ENCODE measurements around the gene GSTO1. TPM values are rescaled to one million over a fixed set of nuclear protein-coding genes. Genes with fewer than 3 reads are reported as not detected.
"Not testable (repeated sequence)": the region's sequence is repeated elsewhere in the genome, so short reads cannot be mapped to it uniquely, and the experiment has no call there.

GSTO1 gene
- total RNA-seq, 1 experiment from 2014 or later = 186 TPM

DNA sequence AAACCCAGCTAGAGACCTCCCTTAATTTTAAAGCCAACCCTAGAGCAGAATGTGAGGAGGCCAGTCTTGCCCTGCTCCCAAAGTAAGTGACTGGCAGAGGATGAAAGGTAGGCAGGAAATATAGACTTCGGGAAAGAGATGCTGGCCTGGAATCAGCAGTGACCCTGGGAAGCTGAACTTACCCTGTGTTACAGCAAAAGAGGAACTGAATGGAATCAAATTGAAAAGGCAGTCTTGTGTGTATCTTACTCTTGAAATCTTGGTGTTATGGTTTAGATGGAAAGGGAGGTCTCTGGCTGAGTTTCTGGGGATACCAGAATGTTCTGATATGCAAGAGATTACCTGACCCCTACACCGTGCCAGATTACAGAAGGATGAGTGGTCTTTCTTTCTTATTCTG lies 14.6 kb upstream of the GSTO1 start:
- H3K27me3 ChIP-seq (replicated peaks) = peaks cover 12% of the 10 kb centered on the region
- H3K4me1 ChIP-seq (replicated peaks) = no peaks in the 10 kb centered on the region
- no peak for DNase-seq (ENCODE audit: low read depth in 1 of 2, low spot score in 2 of 2)
- H3K9me3 ChIP-seq (replicated peaks) = no peaks in the 10 kb centered on the region
- no peaks in the 10 kb centered on the region for H3K36me3 ChIP-seq
- no peak overlapping the region for H3K4me3 ChIP-seq
- no peak overlapping the region for H3K27ac ChIP-seq

DNA sequence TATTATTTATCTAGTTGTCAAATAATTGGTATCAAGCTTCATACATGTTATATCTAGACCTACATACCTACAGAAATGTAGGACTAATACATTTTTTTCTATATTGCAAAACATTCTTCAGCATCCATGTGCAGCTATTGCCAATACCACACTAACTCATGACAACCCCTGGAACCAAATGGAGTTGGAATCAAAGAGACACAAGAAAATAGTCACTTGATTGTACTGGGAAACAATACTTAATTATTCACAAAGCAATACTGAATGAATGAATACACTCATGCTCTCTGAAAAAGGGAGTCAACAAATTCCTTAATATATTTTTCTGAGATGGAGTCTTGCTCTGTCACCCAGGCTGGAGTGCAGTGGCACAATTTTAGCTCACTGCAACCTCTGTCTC lies 12.1 kb upstream of the GSTO1 start:
- DNase-seq (ENCODE audit: low read depth in 1 of 2, low spot score in 2 of 2) = no peak
- Histone ChIP-seq H3K4me1 (replicated peaks) (no peaks in the 10 kb centered on the region), H3K36me3 (no peaks in the 10 kb centered on the region), H3K4me3 (no peak overlapping the region), H3K27me3 (replicated peaks) (peaks cover 11% of the 10 kb centered on the region), H3K27ac (no peak overlapping the region), H3K9me3 (replicated peaks) (0 out of 2 replicates have a peak, but pooled peaks cover 3% of the 10 kb centered on the region)

DNA sequence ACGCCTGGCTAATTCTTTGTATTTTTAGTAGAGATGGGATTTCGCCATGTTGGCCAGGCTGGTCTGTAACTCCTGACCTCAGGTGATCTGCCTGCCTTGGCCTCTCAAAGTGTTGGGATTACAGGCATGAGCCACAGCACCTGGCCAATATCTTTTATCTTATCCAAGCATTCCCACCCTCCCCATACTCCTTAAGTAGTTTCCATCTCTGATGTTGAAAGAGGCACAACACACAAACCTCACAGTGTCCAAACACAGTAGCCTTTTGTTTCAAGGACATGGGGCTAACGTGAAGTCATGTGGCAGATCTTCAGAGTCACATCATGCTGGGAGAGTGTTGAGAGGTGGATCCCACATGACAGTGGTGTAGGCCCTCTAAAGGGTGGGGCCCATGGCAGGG lies 11.7 kb upstream of the GSTO1 start:
- H3K9me3 ChIP-seq (replicated peaks); DNase-seq (ENCODE audit: low read depth in 1 of 2, low spot score in 2 of 2); H3K4me3 ChIP-seq; H3K4me1 ChIP-seq (replicated peaks); H3K36me3 ChIP-seq; H3K27ac ChIP-seq; H3K27me3 ChIP-seq (replicated peaks): not testable (repeated sequence)

DNA sequence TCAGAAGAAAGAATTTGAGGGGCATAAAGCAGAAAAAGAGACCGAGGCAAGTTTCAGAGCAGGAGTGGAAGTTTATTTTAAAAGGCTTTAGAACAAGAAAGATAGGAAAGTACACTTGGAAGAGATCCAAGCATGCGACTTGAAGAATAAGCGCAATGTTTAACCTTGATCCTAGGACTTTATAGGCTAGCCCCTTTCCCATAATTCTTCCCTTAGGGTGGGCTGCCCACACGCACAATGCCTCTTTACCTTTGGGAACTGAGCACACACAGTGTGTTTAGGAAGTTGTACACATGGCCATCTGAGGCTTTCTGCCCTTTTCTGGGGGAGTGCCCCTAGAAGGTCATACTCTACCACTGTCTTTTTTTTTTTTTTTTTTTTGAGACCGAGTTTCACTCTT lies 11.2 kb upstream of the GSTO1 start:
- no peaks in the 10 kb centered on the region for H3K4me1 ChIP-seq (replicated peaks)
- H3K27me3 ChIP-seq (replicated peaks) = peaks cover 9% of the 10 kb centered on the region
- peaks cover 3% of the 10 kb centered on the region; the same call in 1 of the 2 replicates for H3K9me3 ChIP-seq (replicated peaks)
- H3K4me3 ChIP-seq = no peak overlapping the region
- DNase-seq (ENCODE audit: low read depth in 1 of 2, low spot score in 2 of 2) = no peak
- no peaks in the 10 kb centered on the region for H3K36me3 ChIP-seq
- H3K27ac ChIP-seq = no peak overlapping the region

DNA sequence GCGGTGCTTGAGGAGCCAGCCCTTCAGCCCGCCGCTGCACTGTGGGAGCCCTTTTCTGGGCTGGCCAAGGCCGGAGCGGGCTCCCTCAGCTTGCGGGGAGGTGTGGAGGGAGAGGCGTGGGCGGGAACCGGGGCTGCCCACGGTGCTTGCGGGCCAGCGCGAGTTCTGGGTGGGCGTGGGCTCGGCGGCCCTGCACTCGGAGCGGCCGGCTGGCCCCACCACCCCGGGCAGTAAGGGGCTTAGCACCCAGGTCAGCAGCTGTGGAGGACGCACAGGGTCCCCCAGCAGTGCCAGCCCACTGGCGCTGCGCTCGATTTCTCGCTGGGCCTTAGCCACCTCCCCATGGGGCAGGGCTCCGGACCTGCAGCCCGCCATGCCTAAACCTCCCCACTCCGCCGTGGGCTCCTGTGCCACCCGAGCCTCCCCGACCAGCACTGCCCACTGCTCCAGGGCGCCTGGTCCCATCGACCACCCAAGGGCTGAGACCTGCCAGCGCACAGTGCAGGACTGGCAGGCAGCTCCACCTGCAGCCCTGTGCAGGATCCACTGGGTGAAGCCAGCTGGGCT lies 9.5 kb upstream of the GSTO1 start:
- H3K36me3 ChIP-seq = no peaks in the 10 kb centered on the region
- H3K27me3 ChIP-seq (replicated peaks) = peaks cover 3% of the 10 kb centered on the region
- no peak for DNase-seq (ENCODE audit: low read depth in 1 of 2, low spot score in 2 of 2)
- no peak overlapping the region for H3K27ac ChIP-seq
- H3K4me1 ChIP-seq (replicated peaks) = no peaks in the 10 kb centered on the region
- H3K9me3 ChIP-seq (replicated peaks) = peaks cover 3% of the 10 kb centered on the region; the same call in 1 of the 2 replicates
- no peak overlapping the region for H3K4me3 ChIP-seq

DNA sequence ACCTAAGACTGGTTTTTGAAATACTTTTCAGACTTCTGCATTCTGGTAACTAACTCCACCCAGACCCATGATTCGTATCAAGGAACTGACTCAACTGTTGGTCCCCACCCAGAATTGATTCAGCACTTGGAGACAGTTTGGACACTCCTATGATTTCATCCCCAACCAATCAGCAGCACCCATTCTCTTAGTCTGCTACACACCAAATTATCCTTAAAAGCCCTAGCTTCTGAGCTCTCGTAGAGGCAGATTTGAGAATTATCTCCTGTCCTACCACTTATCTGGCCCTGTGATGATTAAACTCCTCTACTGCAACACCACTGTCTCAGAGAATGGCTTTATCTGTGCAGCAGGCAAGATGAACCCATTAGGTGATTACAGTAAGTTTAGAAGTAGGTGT lies 7.7 kb upstream of the GSTO1 start:
- no peak overlapping the region for H3K27ac ChIP-seq
- H3K27me3 ChIP-seq (replicated peaks) = no peaks in the 10 kb centered on the region; the same call in 1 of the 2 replicates
- H3K36me3 ChIP-seq = no peaks in the 10 kb centered on the region
- H3K4me1 ChIP-seq (replicated peaks) = no peaks in the 10 kb centered on the region
- H3K9me3 ChIP-seq (replicated peaks) = peaks cover 3% of the 10 kb centered on the region; the same call in 1 of the 2 replicates
- DNase-seq (ENCODE audit: low read depth in 1 of 2, low spot score in 2 of 2) = no peak
- no peak overlapping the region for H3K4me3 ChIP-seq

DNA sequence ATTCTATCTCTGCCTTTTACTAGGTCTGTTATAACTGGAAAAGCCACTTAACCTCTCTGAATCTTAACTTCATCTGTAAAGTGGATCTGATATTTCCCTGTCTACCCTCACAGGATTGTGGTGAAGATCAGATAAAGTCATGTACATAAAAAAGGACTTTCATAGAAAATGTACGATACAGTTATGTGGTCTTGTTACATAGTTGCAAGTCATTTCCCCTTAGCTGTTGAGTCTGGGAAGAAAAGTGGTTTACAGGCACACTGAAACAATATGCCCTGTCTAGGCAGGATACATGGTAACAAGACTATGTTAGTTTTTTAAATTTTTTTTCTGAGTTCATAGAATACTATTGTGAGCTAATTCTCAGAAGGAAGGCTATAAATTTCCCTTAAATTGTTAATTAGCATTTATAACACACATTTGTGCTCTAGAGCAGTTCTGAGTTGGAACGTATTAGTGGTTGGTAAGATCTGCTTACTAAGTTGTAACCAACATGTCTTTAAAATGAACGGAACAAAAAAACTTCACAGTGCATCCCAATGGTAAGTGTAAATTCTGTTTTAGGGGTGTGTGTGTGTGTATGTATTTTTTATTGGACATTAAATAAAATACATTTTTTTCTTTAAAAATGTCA lies 7.1 kb upstream of the GSTO1 start:
- no peak overlapping the region for H3K4me3 ChIP-seq
- DNase-seq (ENCODE audit: low read depth in 1 of 2, low spot score in 2 of 2) = no peak
- no peaks in the 10 kb centered on the region; the same call in 1 of the 2 replicates for H3K27me3 ChIP-seq (replicated peaks)
- peaks cover 3% of the 10 kb centered on the region; the same call in 1 of the 2 replicates for H3K9me3 ChIP-seq (replicated peaks)
- H3K4me1 ChIP-seq (replicated peaks) = no peaks in the 10 kb centered on the region
- no peak overlapping the region for H3K27ac ChIP-seq
- no peaks in the 10 kb centered on the region for H3K36me3 ChIP-seq

DNA sequence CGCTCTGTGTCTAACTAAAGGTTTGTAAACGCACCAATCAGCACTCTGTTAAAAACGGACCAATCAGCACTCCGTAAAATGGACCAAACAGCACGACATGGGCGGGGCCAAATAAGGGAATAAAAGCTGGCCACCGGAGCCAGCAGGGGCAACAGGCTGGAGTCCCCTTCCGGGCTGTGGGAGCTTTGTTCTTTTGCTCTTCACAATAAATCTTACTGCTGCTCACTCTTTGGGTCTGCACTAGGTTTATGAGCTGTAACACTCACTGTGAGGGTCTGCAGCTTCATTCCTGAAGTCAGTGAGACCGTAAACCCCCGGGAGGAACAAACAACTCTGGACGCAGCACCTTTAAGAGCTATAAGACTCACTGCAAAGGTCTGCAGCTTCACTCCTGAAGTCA lies 5.8 kb upstream of the GSTO1 start:
- H3K4me3 ChIP-seq; H3K27ac ChIP-seq; DNase-seq (ENCODE audit: low read depth in 1 of 2, low spot score in 2 of 2); H3K27me3 ChIP-seq (replicated peaks); H3K4me1 ChIP-seq (replicated peaks); H3K36me3 ChIP-seq; H3K9me3 ChIP-seq (replicated peaks): not testable (repeated sequence)

DNA sequence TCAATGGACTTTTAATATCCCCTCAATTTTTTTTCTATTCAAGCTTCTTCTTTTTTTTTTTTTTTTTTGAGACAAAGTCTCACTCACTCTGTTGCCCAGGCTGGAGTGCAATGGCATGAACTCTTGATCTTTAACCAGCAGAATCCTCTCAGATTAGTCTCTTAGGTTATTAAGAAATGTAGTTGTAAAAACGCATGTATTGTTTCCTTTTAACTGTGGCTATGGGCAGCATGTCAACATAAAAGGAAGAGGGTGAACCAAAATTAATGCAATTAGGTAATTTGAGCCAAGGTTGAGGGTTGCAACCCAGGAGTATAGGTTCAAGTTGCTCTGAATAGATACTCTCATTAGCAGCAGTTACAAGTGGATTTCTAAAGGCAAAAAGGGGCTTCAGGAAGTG lies 4.3 kb upstream of the GSTO1 start:
- Histone ChIP-seq H3K4me1 (replicated peaks) (peaks cover 12% of the 10 kb centered on the region), H3K27me3 (replicated peaks) (no peaks in the 10 kb centered on the region; the same call in 1 of the 2 replicates), H3K36me3 (peaks cover 3% of the 10 kb centered on the region; the same call in 1 of the 2 replicates), H3K27ac (no peak overlapping the region), H3K9me3 (replicated peaks) (peaks cover 3% of the 10 kb centered on the region; the same call in 1 of the 2 replicates), H3K4me3 (no peak overlapping the region)
- no peak for DNase-seq (ENCODE audit: low read depth in 1 of 2, low spot score in 2 of 2)

GRCh38 chr10:104251443-104251842 lies 3.2 kb upstream of the GSTO1 start:
- no peak for DNase-seq (ENCODE audit: low read depth in 1 of 2, low spot score in 2 of 2)
- peaks cover 12% of the 10 kb centered on the region; the same call in 1 of the 2 replicates for H3K36me3 ChIP-seq
- H3K4me3 ChIP-seq = no peak overlapping the region
- peaks cover 22% of the 10 kb centered on the region for H3K4me1 ChIP-seq (replicated peaks)
- H3K27ac ChIP-seq = no peak overlapping the region
- no peaks in the 10 kb centered on the region; the same call in 1 of the 2 replicates for H3K27me3 ChIP-seq (replicated peaks)
- H3K9me3 ChIP-seq (replicated peaks) = peaks cover 3% of the 10 kb centered on the region; the same call in 1 of the 2 replicates

GRCh38 chr10:104252368-104252767 lies 2.3 kb upstream of the GSTO1 start:
- Histone ChIP-seq H3K4me3 (no peak overlapping the region), H3K9me3 (replicated peaks) (no peaks in the 10 kb centered on the region; the same call in 1 of the 2 replicates), H3K36me3 (peaks cover 19% of the 10 kb centered on the region), H3K4me1 (replicated peaks) (peaks cover 24% of the 10 kb centered on the region), H3K27me3 (replicated peaks) (no peaks in the 10 kb centered on the region; the same call in 1 of the 2 replicates), H3K27ac (no peak overlapping the region)
- DNase-seq (ENCODE audit: low read depth in 1 of 2, low spot score in 2 of 2) = no peak

- Histone ChIP-seq H3K4me1 (replicated peaks) (peaks cover 24% of the 10 kb centered on the region), H3K9me3 (replicated peaks) (no peaks in the 10 kb centered on the region; the same call in 1 of the 2 replicates), H3K27me3 (replicated peaks) (no peaks in the 10 kb centered on the region; the same call in 1 of the 2 replicates), H3K4me3 (no peak overlapping the region), H3K36me3 (peaks cover 26% of the 10 kb centered on the region), H3K27ac (no peak overlapping the region)
- no peak for DNase-seq (ENCODE audit: low read depth in 1 of 2, low spot score in 2 of 2)
Measured at GRCh38 chr10:104253106-104253505, 1.6 kb upstream of the GSTO1 start.

GRCh38 chr10:104253606-104254410 lies 884 bp upstream of the GSTO1 start:
- peaks cover 33% of the 10 kb centered on the region for H3K36me3 ChIP-seq
- H3K27me3 ChIP-seq (replicated peaks) = no peaks in the 10 kb centered on the region; the same call in 1 of the 2 replicates
- peak in 1 of 2 experiments; percentile 23 for DNase-seq (ENCODE audit: low read depth in 1 of 2, low spot score in 2 of 2)
- peak overlapping the region; percentile 77 for H3K4me3 ChIP-seq
- peaks cover 24% of the 10 kb centered on the region for H3K4me1 ChIP-seq (replicated peaks)
- H3K27ac ChIP-seq = peak overlapping the region; percentile 77
- H3K9me3 ChIP-seq (replicated peaks) = no peaks in the 10 kb centered on the region

Measured in SJSA1 (cell line).